WTC11 (cell line): ENCODE data around the gene KIF3B. TPM values are rescaled to one million over a fixed set of nuclear protein-coding genes. Genes with fewer than 3 reads are reported as not detected.
"Not testable (repeated sequence)": the region's sequence is repeated elsewhere in the genome, so short reads cannot be mapped to it uniquely, and the experiment has no call there.

Experiments
- ATAC-seq: fragments of 200-7000 bp; cut with Tn5 transposase; 2 replicates; pipeline ENCODE4 v1.10.0; 2021; ENCODE audit warnings: mild to moderate bottlenecking, moderate library complexity
- CTCF ChIA-PET: fragments of 300-600 bp; sonication (Branson Sonifier 250); formaldehyde crosslinking; loops from one replicate; lab custom pipeline; 2021; ENCODE audit warnings: antibody characterized with exemption; lab: Charles Lee
- POLR2A ChIA-PET: fragments of 350-600 bp; sonication (Branson Sonifier 250); formaldehyde crosslinking; loops from one replicate; lab custom pipeline; 2021; ENCODE audit warnings: antibody characterized with exemption; lab: Charles Lee
- DNase-seq: peaks from one replicate; pipeline ENCODE4 v3.0.0; 2021; ENCODE audit warnings: low spot score
- H3K27ac Mint-ChIP-seq: 2 replicates; pipeline ENCODE4 v1.8.0; 2021; ENCODE audit warnings: mixed read lengths
- H3K27me3 Mint-ChIP-seq: 2 replicates; pipeline ENCODE4 v1.8.0; 2021; ENCODE audit warnings: low read depth, mild to moderate bottlenecking, moderate library complexity, mixed read lengths
- H3K36me3 Mint-ChIP-seq: 2 replicates; pipeline ENCODE4 v1.8.0; 2021; ENCODE audit warnings: mixed read lengths
- H3K4me1 Mint-ChIP-seq: 2 replicates; pipeline ENCODE4 v1.8.0; 2022; ENCODE audit warnings: mixed read lengths
- H3K4me3 Mint-ChIP-seq: 2 replicates; pipeline ENCODE4 v1.8.0; 2021; ENCODE audit warnings: mild to moderate bottlenecking, moderate library complexity, mixed read lengths
- H3K9me3 Mint-ChIP-seq: 2 replicates; pipeline ENCODE4 v1.8.0; 2021; ENCODE audit warnings: mixed read lengths
- CREB1 ChIP-seq: sonication (generic); formaldehyde crosslinking; IDR thresholded peaks from 2 replicates; pipeline ENCODE4 v1.8.0; 2023; ENCODE audit warnings: mild to moderate bottlenecking, missing genetic modification reagents
- ETV6 ChIP-seq: sonication (generic); formaldehyde crosslinking; IDR thresholded peaks from 2 replicates; pipeline ENCODE4 v1.8.1; 2022; ENCODE audit warnings: mild to moderate bottlenecking, missing genetic modification reagents
- HMGA2 ChIP-seq: fragments of 250-450 bp; sonication (Bioruptor Pico); IDR thresholded peaks from 2 replicates; pipeline ENCODE4 v1.4.0; 2021; ENCODE audit warnings: mild to moderate bottlenecking, moderate library complexity
- JAZF1 ChIP-seq: fragments of 250-450 bp; sonication (Bioruptor Pico); IDR thresholded peaks from 2 replicates; pipeline ENCODE4 v1.9.0; 2021; ENCODE audit warnings: moderate library complexity, mild to moderate bottlenecking, inconsistent platforms
- MXD4 ChIP-seq: fragments of 250-450 bp; sonication (Bioruptor Pico); IDR thresholded peaks from 2 replicates; pipeline ENCODE4 v1.8.0; 2021; ENCODE audit warnings: mild to moderate bottlenecking, moderate library complexity, borderline replicate concordance
- RELA ChIP-seq: sonication (generic); formaldehyde crosslinking; IDR thresholded peaks from 2 replicates; pipeline ENCODE4 v1.8.1; 2022; ENCODE audit warnings: missing genetic modification reagents, mild to moderate bottlenecking, borderline replicate concordance
- TCF7 ChIP-seq: sonication (generic); formaldehyde crosslinking; IDR thresholded peaks from 2 replicates; pipeline ENCODE4 v1.8.0; 2022; ENCODE audit warnings: mild to moderate bottlenecking, low read depth, missing genetic modification reagents, moderate library complexity
- TEAD1 ChIP-seq: sonication (generic); formaldehyde crosslinking; IDR thresholded peaks from 2 replicates; pipeline ENCODE4 v1.8.0; 2022; ENCODE audit warnings: mild to moderate bottlenecking, missing genetic modification reagents
- ZNF138 ChIP-seq: sonication (generic); formaldehyde crosslinking; conservative IDR thresholded peaks from 2 replicates; pipeline ENCODE4 v1.8.1; 2022; ENCODE audit warnings: mild to moderate bottlenecking, moderate library complexity, missing genetic modification reagents
- ZNF396 ChIP-seq: fragments of 250-450 bp; sonication (Bioruptor Pico); IDR thresholded peaks from 2 replicates; pipeline ENCODE4 v1.8.0; 2021; ENCODE audit warnings: mild to moderate bottlenecking, moderate library complexity, borderline replicate concordance
- ZNF423 ChIP-seq: fragments of 250-450 bp; sonication (Bioruptor Pico); IDR thresholded peaks from 2 replicates; pipeline ENCODE4 v2.1.2; 2022; ENCODE audit warnings: mild to moderate bottlenecking, moderate library complexity
- total RNA-seq: library from RNA; stranded (reverse); gene quantifications from 3 replicates; pipeline ENCODE4 v1.2.3, GENCODE V29; 2021
- TF ChIP-seq, protein P1 (sequence below): sonication (generic); formaldehyde crosslinking; IDR thresholded peaks from 2 replicates; pipeline ENCODE4 v1.8.0; 2023; ENCODE audit warnings: missing genetic modification reagents
- TF ChIP-seq, protein P2 (sequence below): sonication (generic); formaldehyde crosslinking; IDR thresholded peaks from 2 replicates; pipeline ENCODE4 v1.8.0; 2022; ENCODE audit warnings: mild to moderate bottlenecking, missing genetic modification reagents
- TF ChIP-seq, protein P3 (sequence below): sonication (generic); formaldehyde crosslinking; IDR thresholded peaks from 2 replicates; pipeline ENCODE4 v1.8.1; 2023; ENCODE audit warnings: mild to moderate bottlenecking, missing genetic modification reagents, borderline replicate concordance
- TF ChIP-seq, protein P4 (sequence below): sonication (generic); formaldehyde crosslinking; IDR thresholded peaks from 2 replicates; pipeline ENCODE4 v1.8.1; 2022; ENCODE audit warnings: missing genetic modification reagents, borderline replicate concordance
- TF ChIP-seq, protein P5 (sequence below): sonication (generic); formaldehyde crosslinking; IDR thresholded peaks from 2 replicates; pipeline ENCODE4 v1.8.1; 2023; ENCODE audit warnings: mild to moderate bottlenecking, moderate library complexity, missing genetic modification reagents

Gene KIF3B
- total RNA-seq, 1 experiment from 2014 or later, result 21.5 TPM

DNA sequence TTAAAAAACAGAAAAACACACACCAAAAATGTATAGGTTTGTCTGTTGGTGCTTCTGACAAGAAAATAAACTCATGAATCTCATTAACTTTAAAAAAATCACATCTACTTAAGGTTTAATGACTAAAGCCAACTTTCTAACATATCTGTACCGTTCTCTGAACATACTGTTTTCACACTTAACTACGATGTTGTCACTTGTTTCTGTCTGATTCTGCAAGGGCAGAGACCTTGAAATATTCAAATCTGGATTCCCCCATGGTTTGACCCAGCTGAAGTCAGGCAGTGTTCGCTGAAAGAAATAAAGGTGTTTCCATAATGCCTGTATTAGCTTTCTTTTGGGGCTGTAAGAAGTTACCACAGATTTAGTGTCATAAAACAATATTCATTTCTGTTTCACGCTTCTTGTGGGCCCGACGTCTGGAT, 78.0 kb downstream of the KIF3B start (continued):
- TF ChIP-seq, protein P1, sequence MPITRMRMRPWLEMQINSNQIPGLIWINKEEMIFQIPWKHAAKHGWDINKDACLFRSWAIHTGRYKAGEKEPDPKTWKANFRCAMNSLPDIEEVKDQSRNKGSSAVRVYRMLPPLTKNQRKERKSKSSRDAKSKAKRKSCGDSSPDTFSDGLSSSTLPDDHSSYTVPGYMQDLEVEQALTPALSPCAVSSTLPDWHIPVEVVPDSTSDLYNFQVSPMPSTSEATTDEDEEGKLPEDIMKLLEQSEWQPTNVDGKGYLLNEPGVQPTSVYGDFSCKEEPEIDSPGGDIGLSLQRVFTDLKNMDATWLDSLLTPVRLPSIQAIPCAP (CRISPR knock-in tag), result no peak
- TF ChIP-seq ZNF138 (CRISPR knock-in tag) (no peak), TCF7 (CRISPR knock-in tag) (no peak), RELA (CRISPR knock-in tag) (no peak), ZNF423 (CRISPR knock-in tag) (no peak), MXD4 (CRISPR knock-in tag) (no peak)
- TF ChIP-seq, protein P2, sequence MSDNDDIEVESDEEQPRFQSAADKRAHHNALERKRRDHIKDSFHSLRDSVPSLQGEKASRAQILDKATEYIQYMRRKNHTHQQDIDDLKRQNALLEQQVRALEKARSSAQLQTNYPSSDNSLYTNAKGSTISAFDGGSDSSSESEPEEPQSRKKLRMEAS, result no peak
- TF ChIP-seq, protein P3, sequence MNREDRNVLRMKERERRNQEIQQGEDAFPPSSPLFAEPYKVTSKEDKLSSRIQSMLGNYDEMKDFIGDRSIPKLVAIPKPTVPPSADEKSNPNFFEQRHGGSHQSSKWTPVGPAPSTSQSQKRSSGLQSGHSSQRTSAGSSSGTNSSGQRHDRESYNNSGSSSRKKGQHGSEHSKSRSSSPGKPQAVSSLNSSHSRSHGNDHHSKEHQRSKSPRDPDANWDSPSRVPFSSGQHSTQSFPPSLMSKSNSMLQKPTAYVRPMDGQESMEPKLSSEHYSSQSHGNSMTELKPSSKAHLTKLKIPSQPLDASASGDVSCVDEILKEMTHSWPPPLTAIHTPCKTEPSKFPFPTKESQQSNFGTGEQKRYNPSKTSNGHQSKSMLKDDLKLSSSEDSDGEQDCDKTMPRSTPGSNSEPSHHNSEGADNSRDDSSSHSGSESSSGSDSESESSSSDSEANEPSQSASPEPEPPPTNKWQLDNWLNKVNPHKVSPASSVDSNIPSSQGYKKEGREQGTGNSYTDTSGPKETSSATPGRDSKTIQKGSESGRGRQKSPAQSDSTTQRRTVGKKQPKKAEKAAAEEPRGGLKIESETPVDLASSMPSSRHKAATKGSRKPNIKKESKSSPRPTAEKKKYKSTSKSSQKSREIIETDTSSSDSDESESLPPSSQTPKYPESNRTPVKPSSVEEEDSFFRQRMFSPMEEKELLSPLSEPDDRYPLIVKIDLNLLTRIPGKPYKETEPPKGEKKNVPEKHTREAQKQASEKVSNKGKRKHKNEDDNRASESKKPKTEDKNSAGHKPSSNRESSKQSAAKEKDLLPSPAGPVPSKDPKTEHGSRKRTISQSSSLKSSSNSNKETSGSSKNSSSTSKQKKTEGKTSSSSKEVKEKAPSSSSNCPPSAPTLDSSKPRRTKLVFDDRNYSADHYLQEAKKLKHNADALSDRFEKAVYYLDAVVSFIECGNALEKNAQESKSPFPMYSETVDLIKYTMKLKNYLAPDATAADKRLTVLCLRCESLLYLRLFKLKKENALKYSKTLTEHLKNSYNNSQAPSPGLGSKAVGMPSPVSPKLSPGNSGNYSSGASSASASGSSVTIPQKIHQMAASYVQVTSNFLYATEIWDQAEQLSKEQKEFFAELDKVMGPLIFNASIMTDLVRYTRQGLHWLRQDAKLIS (CRISPR knock-in tag), result no peak
- TF ChIP-seq, all 79 proteins: peak for 0

DNA sequence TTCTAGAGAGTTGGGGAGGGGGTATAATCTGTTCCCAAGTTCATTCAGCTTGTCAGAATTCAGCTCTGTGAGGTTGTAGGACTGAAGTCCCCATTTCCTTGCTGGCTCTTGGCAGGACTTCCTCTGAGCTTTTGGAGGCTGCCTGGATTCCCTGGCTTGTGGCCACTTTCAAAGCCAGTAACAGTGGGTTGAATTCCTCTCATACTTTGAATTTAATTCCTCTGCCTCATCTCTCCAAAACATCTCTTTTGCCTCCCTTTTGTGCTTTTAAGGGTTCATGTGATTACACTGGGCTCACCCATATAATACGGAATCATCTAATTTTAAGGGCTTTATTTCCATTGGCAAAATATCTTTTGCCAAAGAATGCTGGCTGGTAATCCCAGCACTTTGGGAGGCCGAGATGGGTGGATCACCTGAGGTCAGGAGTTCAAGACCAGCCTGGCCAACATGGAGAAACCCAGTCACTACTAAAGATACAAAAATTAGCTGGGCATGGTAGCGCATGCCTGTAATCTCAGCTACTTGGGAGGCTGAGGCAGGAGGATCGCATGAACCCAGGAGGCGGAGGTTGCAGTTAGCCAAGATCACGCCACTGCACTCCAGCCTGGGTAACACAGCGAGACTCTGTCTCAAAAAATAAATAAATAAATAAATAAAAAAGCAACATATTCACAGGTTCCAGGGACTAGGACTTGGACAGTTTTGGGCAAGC, 78.6 kb downstream of the KIF3B start:
- Mint-ChIP-seq H3K4me1 (peaks cover 12% of the 10 kb centered on the region), H3K27me3 (peaks cover 60% of the 10 kb centered on the region)
- DNase-seq, ATAC-seq, POLR2A ChIA-PET, H3K4me3 Mint-ChIP-seq, H3K9me3 Mint-ChIP-seq, H3K27ac Mint-ChIP-seq, CTCF ChIA-PET, H3K36me3 Mint-ChIP-seq: not testable (repeated sequence)

DNA sequence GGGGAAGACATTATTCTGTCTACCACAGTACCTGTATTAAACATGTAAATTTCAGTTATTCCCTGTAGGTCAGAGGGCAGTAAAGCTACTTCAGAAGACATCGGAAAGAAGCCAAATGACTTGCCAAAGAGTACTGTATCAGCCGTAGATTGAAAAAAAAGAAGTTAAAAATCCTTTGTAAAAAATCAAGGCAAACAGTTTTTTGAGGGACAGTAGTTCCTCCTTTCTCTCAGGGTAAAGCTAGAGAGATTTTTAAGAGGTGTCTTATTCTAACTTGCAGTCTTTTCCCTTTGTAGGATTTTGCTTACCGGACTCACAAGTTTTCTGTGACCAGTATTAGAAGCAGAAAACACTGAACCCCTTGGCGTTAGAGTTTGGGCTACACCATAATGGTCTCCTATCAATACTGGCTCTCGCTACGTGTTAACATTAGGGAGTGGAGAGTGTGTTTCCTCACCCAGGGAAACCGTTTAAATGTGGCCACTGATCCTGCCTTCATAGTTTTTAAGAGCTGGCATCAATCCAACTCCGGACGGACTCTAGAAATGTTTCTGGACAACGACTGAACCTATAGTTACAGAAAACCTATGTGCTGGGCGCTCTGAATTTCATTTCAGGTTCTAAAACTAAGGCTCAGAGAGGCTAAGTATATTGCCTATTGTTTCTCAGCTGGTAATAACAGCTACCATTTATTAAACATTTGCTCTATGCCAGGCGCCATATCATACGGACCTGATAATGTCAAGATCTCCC, 79.3 kb downstream of the KIF3B start:
- peaks cover 67% of the 10 kb centered on the region for H3K27me3 Mint-ChIP-seq
- peaks cover 2% of the 10 kb centered on the region; the same call in 1 of the 2 replicates for H3K36me3 Mint-ChIP-seq
- H3K9me3 Mint-ChIP-seq, result no peaks in the 10 kb centered on the region
- H3K4me1 Mint-ChIP-seq, result peaks cover 12% of the 10 kb centered on the region
- peak overlapping the region; percentile 95 for H3K4me3 Mint-ChIP-seq
- POLR2A ChIA-PET, result no interaction called here
- H3K27ac Mint-ChIP-seq, result no peak overlapping the region
- TF ChIP-seq, protein P4, sequence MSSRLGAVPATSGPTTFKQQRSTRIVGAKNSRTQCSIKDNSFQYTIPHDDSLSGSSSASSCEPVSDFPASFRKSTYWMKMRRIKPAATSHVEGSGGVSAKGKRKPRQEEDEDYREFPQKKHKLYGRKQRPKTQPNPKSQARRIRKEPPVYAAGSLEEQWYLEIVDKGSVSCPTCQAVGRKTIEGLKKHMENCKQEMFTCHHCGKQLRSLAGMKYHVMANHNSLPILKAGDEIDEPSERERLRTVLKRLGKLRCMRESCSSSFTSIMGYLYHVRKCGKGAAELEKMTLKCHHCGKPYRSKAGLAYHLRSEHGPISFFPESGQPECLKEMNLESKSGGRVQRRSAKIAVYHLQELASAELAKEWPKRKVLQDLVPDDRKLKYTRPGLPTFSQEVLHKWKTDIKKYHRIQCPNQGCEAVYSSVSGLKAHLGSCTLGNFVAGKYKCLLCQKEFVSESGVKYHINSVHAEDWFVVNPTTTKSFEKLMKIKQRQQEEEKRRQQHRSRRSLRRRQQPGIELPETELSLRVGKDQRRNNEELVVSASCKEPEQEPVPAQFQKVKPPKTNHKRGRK (CRISPR knock-in tag), result no peak
- TF ChIP-seq, all 79 proteins: peak for 0
- no peak for DNase-seq
- no peak for ATAC-seq
- CTCF ChIA-PET, result no interaction called here

DNA sequence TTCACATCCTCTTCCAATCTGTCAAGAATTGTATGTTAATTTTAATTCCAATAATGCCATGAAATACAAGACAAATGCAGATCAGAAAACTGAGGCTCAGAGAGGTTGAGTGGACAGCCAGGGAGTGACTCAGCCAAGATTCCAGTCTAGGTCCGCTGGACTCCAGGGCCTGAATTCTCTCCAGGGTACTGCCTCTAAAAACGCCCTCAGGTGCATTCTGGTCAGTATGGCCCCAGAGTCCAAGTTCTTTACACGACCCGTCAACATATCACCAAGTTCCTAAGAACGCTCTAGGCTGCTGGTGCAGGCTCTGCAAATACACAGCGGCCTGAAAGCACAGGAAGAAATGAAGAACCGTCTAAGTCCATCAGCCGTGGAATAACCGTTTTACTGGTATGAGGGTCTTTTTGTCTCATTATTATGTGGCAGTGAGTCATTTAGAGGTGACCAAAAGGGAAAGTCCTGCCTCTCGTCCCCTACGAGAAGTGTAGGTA, 80.0 kb downstream of the KIF3B start:
- peak overlapping the region; percentile 95 for H3K4me3 Mint-ChIP-seq
- POLR2A ChIA-PET, result interaction anchor here (0.7 kb wide), 1 partner anchor 148 kb away, joined by 3 read pairs; no protein-coding TSS in a partner anchor
- H3K4me1 Mint-ChIP-seq, result peaks cover 12% of the 10 kb centered on the region
- no peak overlapping the region for H3K27ac Mint-ChIP-seq
- ATAC-seq (no peak), DNase-seq (no peak)
- CTCF ChIA-PET, result interaction anchor here (0.6 kb wide), 2 partner anchors 504 to 518 kb away, joined by 3 read pairs; no protein-coding TSS in a partner anchor
- no peaks in the 10 kb centered on the region for H3K9me3 Mint-ChIP-seq
- H3K27me3 Mint-ChIP-seq, result peaks cover 74% of the 10 kb centered on the region
- H3K36me3 Mint-ChIP-seq, result peaks cover 2% of the 10 kb centered on the region; the same call in 1 of the 2 replicates
- TF ChIP-seq ETV6 (no peak), HMGA2 (CRISPR knock-in tag) (no peak), CREB1 (CRISPR knock-in tag) (no peak), JAZF1 (CRISPR knock-in tag) (no peak), TEAD1 (no peak), ZNF396 (CRISPR knock-in tag) (no peak)
- TF ChIP-seq, protein P5, sequence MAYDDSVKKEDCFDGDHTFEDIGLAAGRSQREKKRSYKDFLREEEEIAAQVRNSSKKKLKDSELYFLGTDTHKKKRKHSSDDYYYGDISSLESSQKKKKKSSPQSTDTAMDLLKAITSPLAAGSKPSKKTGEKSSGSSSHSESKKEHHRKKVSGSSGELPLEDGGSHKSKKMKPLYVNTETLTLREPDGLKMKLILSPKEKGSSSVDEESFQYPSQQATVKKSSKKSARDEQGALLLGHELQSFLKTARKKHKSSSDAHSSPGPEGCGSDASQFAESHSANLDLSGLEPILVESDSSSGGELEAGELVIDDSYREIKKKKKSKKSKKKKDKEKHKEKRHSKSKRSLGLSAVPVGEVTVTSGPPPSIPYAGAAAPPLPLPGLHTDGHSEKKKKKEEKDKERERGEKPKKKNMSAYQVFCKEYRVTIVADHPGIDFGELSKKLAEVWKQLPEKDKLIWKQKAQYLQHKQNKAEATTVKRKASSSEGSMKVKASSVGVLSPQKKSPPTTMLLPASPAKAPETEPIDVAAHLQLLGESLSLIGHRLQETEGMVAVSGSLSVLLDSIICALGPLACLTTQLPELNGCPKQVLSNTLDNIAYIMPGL, result no peak
